A375 (cell line): ENCODE results near the gene KRTAP23-1. TPM values are rescaled to one million over a fixed set of nuclear protein-coding genes. Genes with fewer than 3 reads are reported as not detected.

ENCODE experiments used
- small RNA-seq: library from RNA; depleted of rRNA; stranded (forward); fragments of <200 nt; gene quantifications from one replicate; pipeline ENCODE3, GENCODE V24; 2014
- total RNA-seq: library from RNA; depleted of rRNA; stranded (reverse); fragments of >200 nt; shearing (Covaris generic); gene quantifications from 2 replicates; pipeline ENCODE4 v1.2.3, GENCODE V29; 2014; rRNA removed

The KRTAP23-1 gene, protein sequence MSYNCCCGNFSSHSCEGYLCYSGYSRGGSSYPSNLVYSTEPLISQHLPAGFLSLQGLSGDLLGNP
- not detected in 2 replicates for total RNA-seq

DNA sequence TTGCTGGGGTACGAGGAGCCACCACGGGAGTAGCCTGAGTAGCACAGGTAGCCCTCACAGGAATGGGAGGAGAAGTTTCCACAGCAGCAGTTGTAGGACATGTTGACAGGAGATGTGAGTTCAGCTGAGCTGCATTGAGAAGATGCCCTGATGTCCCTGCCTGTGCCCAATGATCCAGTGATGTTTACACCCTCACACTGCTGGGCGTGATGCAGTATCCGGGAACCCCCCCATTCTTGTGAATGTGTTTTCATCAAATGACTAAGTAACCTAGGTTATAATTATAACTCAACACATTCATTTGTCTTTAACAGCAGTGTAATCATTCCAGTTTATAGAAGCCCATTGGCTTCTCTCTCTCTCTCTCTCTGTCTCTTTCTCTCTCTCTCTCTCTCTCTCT is at the start of gene KRTAP23-1:
TSS of gene KRTAP23-1 (minus strand) at position 101 of the 400 bp plus-strand sequence. CDS start at position 101, 0 bp downstream.

DNA sequence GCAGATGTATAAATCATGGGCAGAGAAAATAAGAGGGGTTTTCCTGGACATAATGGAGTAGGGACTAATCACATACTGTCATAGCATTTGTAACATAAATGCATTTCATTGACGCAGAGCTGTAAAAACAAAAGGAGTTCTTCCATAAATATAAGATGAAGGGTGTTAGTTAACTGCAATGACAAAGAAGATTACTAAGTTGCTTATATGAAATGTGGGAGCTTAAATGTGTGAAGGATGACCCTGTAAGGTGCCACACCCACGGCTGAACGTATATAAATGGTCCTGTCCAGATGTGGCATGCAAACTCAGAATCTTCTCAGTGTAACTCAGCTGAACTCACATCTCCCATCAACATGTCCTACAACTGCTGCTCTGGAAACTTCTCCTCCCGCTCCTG is 47.3 kb upstream of the KRTAP23-1 start, which contains the start of gene KRTAP13-1:
TSS of gene KRTAP13-1 (plus strand) at position 301 of the 400 bp plus-strand sequence. CDS start at position 357, 56 bp downstream.

DNA sequence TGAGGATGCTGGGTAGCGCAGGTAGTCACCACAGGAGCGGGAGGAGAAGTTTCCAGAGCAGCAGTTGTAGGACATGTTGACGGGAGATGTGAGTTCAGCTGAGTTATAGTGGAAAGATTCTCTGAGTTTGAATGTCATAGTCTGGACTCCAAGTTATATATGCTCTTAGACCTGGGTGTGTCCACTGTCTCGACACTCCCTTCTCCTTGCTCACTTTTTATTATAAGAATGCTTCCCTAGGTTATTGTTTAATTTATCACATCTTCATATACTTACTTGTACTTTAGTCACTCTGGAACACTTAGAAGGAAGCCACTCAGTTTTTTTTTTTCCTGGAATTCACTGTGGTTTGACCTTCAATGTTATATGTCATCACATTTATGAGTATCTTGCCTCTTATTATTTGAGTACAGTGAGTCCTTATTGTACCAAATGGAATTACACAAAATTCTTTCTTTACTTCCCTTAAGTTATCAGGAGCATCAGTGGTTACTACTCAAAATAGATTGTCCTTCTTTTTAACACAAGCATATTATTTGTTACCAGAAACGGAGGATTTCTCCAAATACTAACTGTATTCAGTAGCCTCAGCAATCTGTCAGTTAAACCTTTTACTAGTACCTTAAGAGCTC is 23.8 kb upstream of the KRTAP23-1 start, which contains the start of gene KRTAP13-2:
TSS of gene KRTAP13-2 (minus strand) at position 133 of the 632 bp plus-strand sequence. CDS start at position 75, 58 bp downstream.

DNA sequence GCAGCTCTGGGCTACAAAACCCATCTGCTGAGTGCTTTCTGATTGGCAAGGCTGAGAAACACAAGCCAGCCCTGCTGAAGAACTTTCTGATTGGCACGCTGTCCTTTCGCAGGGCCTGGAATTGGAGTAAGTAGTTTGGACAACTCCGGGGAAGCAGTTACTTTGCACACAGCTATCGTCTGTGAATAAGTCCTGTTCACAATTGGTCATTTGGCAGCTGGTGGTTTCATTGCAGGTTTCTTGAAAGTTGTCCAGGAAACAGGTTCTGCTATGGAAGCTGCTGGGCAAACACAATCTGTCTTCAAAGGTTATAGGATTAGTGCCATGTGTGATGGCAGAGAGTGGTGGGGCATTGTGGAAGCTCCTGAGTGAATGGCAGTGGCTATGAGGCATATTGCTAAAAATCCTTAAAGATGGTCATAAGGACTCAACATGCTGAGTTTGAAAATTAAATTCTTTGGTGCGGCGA is 11.1 kb downstream of the KRTAP23-1 start, which contains the start of gene KRTAP27-1:
TSS of gene KRTAP27-1 (minus strand) at position 419 of the 469 bp plus-strand sequence. CDS start at position 393, 26 bp downstream.

DNA sequence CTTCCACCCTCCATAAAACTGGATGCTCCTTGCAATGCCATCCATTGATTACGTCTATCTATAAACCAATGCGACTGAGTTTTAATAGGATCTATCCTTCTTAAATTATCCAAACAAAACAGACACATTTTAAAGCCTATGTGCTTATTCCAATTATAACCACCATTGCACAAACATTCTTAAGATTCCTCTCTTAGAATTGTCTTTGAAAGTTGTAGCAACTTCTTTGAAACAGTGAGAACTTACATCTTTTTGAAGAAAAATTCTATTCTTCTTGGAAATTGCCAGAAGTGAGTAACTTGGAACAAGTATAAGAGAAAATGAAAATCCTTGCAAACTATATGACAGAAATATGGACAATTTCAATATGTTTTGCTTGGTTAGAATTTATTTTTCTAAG is 28.2 kb downstream of the KRTAP23-1 start, which contains the start of gene KRTAP26-1:
TSS of gene KRTAP26-1 (minus strand) at position 101 of the 400 bp plus-strand sequence. CDS start 280 bp downstream, outside the sequence.

Small RNA genes lying within 50 kb of the gene (small RNA-seq; reads per million reads assigned to genes)
- gene KRTAP23-1 (not detected), gene MIR4327 (not detected)

Other genes with a start within 250 kb of the KRTAP23-1 start
- gene CLDN17, start 181.8 kb downstream of the KRTAP23-1 start, total RNA-seq = not detected in 2 replicates
- gene CLDN8, start 132.5 kb downstream of the KRTAP23-1 start, total RNA-seq = not detected in 2 replicates
- gene KRTAP24-1, start 65.7 kb downstream of the KRTAP23-1 start, total RNA-seq = not detected in 2 replicates
- not detected in 2 replicates for gene KRTAP25-1, start 59.1 kb downstream of the KRTAP23-1 start, total RNA-seq
- gene KRTAP26-1, start 28.3 kb downstream of the KRTAP23-1 start, total RNA-seq = not detected in 2 replicates
- not detected in 2 replicates for gene KRTAP27-1, start 10.9 kb downstream of the KRTAP23-1 start, total RNA-seq
- gene KRTAP13-2, start 23.7 kb upstream of the KRTAP23-1 start, total RNA-seq = not detected in 2 replicates
- not detected in 2 replicates for gene KRTAP13-1, start 47.4 kb upstream of the KRTAP23-1 start, total RNA-seq
- not detected in 2 replicates for gene KRTAP13-3, start 77.3 kb upstream of the KRTAP23-1 start, total RNA-seq
- not detected in 2 replicates for gene KRTAP13-4, start 81.6 kb upstream of the KRTAP23-1 start, total RNA-seq
- not detected in 2 replicates for gene KRTAP15-1, start 91.7 kb upstream of the KRTAP23-1 start, total RNA-seq
- not detected in 2 replicates for gene KRTAP19-1, start 131.8 kb upstream of the KRTAP23-1 start, total RNA-seq
- not detected in 2 replicates for gene KRTAP19-2, start 138.8 kb upstream of the KRTAP23-1 start, total RNA-seq
- not detected in 2 replicates for gene KRTAP19-3, start 143.4 kb upstream of the KRTAP23-1 start, total RNA-seq
- not detected in 2 replicates for gene KRTAP19-4, start 148.6 kb upstream of the KRTAP23-1 start, total RNA-seq
- gene KRTAP19-5, start 153.5 kb upstream of the KRTAP23-1 start, total RNA-seq = not detected in 2 replicates
- not detected in 2 replicates for gene KRTAP19-6, start 193.3 kb upstream of the KRTAP23-1 start, total RNA-seq
- gene KRTAP19-7, start 212.7 kb upstream of the KRTAP23-1 start, total RNA-seq = not detected in 2 replicates
- not detected in 2 replicates for gene KRTAP22-2, start 241.8 kb upstream of the KRTAP23-1 start, total RNA-seq
- not detected in 2 replicates for gene KRTAP6-3, start 243.8 kb upstream of the KRTAP23-1 start, total RNA-seq